Kidney epithelial cell (primary cell): ENCODE measurements around the gene KCNK5. TPM values are rescaled to one million over a fixed set of nuclear protein-coding genes. Genes with fewer than 3 reads are reported as not detected.

Source experiments
- DNase-seq: peaks from one replicate; pipeline ENCODE4 v3.0.0-alpha.2; 2010; ENCODE audit warnings: low read depth
- H3K27me3 ChIP-seq: 2 replicates; pipeline ENCODE4 v1.6.0; 2011; ENCODE audit warnings: low read length; ENCODE audit not compliant: control insufficient read depth, insufficient read depth
- H3K36me3 ChIP-seq: 2 replicates; pipeline ENCODE4 v1.5.1; 2011; ENCODE audit warnings: low read length; ENCODE audit not compliant: control insufficient read depth, insufficient read depth
- H3K4me3 ChIP-seq: 2 replicates; pipeline ENCODE4 v1.5.1; 2011; ENCODE audit warnings: low read depth, mild to moderate bottlenecking, control low read depth, low read length
- total RNA-seq: library from RNA; depleted of rRNA; stranded (reverse); fragments of >200 nt; gene quantifications from 2 replicates; pipeline ENCODE4 v1.2.3, GENCODE V29; 2015
- TF ChIP-seq, protein P1 (sequence below): IDR thresholded peaks from 2 replicates; pipeline ENCODE4 v1.5.1; 2011; ENCODE audit warnings: mild to moderate bottlenecking, moderate library complexity, low read length, control low read depth, inconsistent platforms; ENCODE audit not compliant: insufficient read depth, poor library complexity, severe bottlenecking

Gene KCNK5
- total RNA-seq, 1 donor from 2014 or later = 2.3 TPM

DNA sequence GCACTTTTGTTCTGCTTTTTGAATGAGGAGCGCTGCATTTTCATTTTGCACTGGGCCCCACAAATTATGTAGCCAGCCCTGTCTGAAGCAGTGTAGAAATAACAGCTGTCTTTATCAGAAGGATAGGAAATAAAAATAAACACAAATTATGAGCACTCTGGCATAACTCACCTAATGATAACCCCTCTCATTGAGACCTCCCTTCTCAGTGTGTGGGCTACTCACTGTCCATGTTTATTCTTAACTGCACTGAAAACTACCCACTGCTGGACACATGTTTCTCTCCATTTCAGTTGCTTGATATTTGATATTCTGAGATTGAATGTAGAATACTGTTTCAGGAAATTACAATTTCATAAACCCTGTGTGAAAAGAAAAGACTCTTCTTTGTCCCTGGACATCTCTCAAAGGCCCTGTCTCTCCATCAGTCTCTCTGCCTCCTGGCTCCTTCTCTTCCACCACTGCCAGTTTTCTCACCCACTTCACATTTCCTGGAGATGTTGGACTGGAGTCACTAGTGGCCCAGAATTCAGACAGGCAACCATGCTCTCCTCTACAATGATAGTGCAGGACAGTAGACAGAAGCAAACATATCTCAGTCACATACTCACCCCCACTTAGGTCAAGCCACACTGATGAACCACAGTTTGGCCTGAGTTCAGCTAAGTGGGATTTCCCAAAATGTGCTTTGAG lies 84.6 kb downstream of the KCNK5 start:
- TF ChIP-seq, protein P1, sequence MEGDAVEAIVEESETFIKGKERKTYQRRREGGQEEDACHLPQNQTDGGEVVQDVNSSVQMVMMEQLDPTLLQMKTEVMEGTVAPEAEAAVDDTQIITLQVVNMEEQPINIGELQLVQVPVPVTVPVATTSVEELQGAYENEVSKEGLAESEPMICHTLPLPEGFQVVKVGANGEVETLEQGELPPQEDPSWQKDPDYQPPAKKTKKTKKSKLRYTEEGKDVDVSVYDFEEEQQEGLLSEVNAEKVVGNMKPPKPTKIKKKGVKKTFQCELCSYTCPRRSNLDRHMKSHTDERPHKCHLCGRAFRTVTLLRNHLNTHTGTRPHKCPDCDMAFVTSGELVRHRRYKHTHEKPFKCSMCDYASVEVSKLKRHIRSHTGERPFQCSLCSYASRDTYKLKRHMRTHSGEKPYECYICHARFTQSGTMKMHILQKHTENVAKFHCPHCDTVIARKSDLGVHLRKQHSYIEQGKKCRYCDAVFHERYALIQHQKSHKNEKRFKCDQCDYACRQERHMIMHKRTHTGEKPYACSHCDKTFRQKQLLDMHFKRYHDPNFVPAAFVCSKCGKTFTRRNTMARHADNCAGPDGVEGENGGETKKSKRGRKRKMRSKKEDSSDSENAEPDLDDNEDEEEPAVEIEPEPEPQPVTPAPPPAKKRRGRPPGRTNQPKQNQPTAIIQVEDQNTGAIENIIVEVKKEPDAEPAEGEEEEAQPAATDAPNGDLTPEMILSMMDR = no peak
- no peaks in the 10 kb centered on the region for H3K36me3 ChIP-seq
- DNase-seq = no peak
- H3K4me3 ChIP-seq = no peak overlapping the region
- no peaks in the 10 kb centered on the region for H3K27me3 ChIP-seq

DNA sequence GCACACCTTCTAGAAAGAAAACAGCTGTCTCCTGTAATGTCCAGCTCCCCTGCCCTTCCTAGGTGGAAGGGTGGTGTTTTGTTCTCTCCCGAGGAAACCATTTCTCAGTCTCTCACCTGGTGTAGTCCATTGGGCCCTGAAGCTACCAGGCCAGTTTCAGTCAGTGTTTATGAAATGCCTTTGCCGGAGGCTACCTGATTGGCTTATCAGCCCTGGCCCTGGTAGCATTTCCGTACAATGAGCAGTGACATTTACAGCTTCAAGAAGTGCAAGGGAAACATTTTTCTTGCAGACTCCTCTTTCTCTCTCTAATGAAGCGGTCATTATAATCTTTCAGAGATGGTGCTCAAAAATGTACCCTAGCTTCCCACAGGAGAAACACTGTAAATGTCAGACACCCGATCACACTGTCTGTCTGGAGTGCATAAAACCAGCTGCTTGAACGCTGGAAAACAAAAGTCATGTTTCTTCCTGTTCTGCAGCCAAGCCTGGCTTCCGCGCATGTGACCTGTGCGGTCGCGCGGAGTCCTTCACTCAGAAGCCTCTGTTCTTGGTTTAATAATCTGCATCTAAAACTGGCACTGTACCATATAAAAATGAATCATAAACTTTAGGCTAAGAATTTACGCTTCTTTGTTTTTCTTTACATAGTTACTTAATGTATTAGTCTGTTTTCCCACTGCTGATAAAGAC lies 85.9 kb downstream of the KCNK5 start:
- Histone ChIP-seq H3K36me3 (no peaks in the 10 kb centered on the region), H3K27me3 (no peaks in the 10 kb centered on the region), H3K4me3 (no peak overlapping the region)
- DNase-seq = no peak
- TF ChIP-seq, protein P1 = no peak

DNA sequence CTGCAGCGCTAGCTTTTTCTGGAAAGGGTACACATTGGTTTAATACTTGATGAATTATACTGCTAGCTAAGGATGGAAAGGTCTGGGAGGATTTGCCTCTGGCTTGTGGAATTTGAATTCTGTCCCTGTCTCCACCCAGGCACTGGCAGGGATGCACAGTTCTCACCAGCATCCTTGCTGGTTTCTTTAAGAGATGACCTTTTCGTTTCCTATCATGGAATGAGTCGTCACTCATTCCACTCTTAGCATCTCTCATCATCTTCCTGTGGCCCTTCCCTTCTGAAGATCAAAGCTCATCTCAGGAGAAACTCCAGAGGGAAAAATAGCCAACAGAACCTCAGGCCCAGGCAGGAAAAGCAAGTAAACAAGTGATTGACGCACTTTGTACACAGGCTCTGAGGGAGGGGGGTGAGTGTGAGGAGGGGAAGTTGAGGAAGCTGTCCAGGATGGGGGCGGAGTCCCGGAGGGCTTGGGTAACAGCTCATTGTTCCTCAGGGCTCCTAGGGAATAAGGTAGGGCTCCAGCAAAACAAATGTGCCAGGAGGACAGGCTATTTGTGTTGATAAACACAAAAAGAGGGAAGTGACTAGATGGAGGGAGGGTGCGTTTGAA lies 88.6 kb downstream of the KCNK5 start:
- TF ChIP-seq, protein P1 = no peak
- Histone ChIP-seq H3K36me3 (no peaks in the 10 kb centered on the region), H3K4me3 (no peak overlapping the region), H3K27me3 (no peaks in the 10 kb centered on the region)
- DNase-seq = no peak

Other genes starting within 250 kb of the KCNK5 start
- gene GLP1R, start 180.7 kb downstream of the KCNK5 start, total RNA-seq = 0.17 TPM in 1 of 2 replicates, not detected in the other
- 10.5 and 11.3 TPM in 2 replicates for gene SAYSD1, start 114.3 kb downstream of the KCNK5 start, total RNA-seq
- not detected in 2 replicates for gene KCNK17, start 84.9 kb upstream of the KCNK5 start, total RNA-seq
- not detected in 2 replicates for gene KCNK16, start 93.2 kb upstream of the KCNK5 start, total RNA-seq